ENCODE measurements around the gene LDB3.

The LDB3 gene

DNA sequence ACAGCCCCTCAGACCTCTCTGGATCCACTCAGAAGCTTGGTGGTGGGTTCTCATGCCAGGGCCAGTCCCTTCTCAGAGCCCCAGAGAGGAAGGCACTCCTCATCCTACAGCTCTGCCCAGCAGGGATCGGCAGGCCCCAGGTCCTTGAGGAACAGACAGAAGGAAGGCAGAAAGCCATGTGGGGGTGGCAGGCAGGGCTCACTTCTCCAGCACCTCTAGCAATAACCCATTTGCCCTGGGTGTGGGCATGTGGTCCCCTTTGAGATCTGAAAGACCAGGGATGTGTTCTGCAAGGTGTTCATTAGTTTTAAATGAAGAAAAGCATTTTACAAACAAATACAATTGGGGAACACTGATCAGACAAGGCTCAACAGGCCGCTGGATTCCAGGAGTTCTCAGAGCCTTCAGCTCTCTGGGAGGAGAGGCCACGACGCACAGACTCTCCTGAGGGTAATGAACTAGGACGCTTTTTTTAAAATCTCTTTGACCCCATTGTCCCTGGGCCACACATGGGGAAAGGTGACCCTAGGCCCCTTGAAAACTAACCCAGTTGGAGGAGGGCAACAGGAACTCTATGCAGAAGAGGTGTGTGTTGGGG, 40.6 kb downstream of the LDB3 start:
- DNase-seq = no peak
- Histone ChIP-seq H3K9me3 (no peaks in the 10 kb centered on the region), H3K27ac (peak overlapping the region; percentile 96 to 98), H3K36me3 (peaks cover 18 to 34% (median 23%) of the 10 kb centered on the region in 3 donors), H3K27me3 (no peaks in the 10 kb centered on the region), H3K4me1 (peaks cover 0 to 18% (median 11%) of the 10 kb centered on the region in 4 donors), H3K4me3 (no peak overlapping the region)
- TF ChIP-seq, protein P1, sequence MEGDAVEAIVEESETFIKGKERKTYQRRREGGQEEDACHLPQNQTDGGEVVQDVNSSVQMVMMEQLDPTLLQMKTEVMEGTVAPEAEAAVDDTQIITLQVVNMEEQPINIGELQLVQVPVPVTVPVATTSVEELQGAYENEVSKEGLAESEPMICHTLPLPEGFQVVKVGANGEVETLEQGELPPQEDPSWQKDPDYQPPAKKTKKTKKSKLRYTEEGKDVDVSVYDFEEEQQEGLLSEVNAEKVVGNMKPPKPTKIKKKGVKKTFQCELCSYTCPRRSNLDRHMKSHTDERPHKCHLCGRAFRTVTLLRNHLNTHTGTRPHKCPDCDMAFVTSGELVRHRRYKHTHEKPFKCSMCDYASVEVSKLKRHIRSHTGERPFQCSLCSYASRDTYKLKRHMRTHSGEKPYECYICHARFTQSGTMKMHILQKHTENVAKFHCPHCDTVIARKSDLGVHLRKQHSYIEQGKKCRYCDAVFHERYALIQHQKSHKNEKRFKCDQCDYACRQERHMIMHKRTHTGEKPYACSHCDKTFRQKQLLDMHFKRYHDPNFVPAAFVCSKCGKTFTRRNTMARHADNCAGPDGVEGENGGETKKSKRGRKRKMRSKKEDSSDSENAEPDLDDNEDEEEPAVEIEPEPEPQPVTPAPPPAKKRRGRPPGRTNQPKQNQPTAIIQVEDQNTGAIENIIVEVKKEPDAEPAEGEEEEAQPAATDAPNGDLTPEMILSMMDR (IDR thresholded peaks at IDR 0.05) = no peak
- intact Hi-C loops (cut with DNase I; ENCODE audit: low total_unique reads) = no loop called here

DNA sequence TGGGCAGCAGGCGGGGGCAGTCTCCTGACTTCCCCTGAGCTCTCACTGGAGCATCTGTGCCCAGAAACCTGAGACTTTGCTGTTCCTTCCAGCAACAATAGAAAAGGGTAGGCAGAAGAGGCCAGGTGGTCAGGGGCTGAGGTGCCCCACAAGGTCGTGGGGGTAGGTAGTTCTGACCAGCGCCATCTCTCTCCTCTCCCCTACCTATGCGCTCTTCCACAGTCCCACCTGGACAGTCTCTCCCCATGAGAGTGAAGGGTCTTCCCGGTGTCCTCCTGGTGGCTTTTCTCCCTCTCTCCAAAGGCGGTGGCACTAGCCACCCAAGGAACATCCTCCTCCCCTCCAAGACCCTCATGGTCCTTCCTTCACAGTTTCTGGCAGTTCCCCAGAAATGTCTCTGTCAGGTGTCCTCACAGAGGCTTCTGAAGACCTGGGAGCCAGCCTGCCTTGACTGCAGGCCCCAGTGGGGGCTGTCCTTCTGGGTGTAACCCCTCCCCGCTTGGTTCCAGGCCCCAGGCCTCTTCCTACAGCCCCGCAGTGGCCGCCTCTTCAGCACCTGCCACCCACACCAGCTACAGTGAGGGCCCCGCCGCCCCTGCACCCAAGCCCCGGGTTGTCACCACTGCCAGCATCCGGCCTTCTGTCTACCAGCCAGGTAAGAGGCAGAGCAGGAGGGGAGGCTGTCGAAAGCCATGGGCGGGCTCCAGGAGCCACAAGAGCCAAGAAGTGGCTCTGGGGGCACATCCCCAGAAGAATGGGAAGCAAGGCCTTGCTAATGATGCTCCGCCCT, 41.3 kb downstream of the LDB3 start:
- peaks cover 0 to 18% (median 11%) of the 10 kb centered on the region in 4 donors for H3K4me1 ChIP-seq
- H3K27ac ChIP-seq = peak overlapping the region; percentile 96 to 98
- H3K4me3 ChIP-seq = no peak overlapping the region
- TF ChIP-seq, protein P1 (IDR thresholded peaks at IDR 0.05) = no peak
- intact Hi-C loops (cut with DNase I; ENCODE audit: low total_unique reads) = loop anchor here (2.0 kb wide), 1 partner anchor 191 kb away; no protein-coding TSS in a partner anchor
- no peak for DNase-seq
- no peaks in the 10 kb centered on the region for H3K9me3 ChIP-seq
- H3K27me3 ChIP-seq = no peaks in the 10 kb centered on the region
- H3K36me3 ChIP-seq = peaks cover 18 to 34% (median 23%) of the 10 kb centered on the region in 3 donors

DNA sequence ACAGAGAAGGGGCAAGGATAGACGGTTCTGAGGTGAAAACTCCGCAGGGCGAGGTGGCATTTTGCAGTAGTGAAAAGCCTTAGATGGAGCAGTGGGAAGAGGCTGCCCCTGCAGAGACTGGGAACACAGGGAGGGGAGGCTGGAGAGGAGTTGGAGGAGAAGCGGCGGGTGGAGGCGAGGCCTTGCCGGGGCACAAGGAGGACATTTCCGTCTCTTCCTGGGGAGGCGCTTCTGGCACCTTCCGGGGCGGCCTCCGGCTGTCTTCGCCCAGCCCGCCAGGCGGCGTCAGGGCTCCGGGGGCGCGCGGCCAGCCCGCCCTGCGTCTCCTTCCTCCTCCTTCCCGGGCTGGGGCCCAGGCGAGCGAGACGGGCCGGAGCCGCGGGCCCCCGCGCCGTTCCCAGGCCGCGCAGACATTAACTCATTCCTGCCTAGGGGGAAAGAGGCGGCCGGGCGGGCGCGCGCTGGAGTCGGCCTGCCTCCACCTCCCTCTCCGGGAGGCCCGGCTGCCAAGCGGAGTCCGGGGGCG, 42.7 kb downstream of the LDB3 start:
- DNase-seq = peak; percentile 83 to 95
- H3K27ac ChIP-seq = peak overlapping the region; percentile 96 to 98
- TF ChIP-seq, protein P1 (IDR thresholded peaks at IDR 0.05) = peak; percentile 90 to 97
- peaks cover 0 to 18% (median 11%) of the 10 kb centered on the region in 4 donors for H3K4me1 ChIP-seq
- H3K9me3 ChIP-seq = no peaks in the 10 kb centered on the region
- peaks cover 17 to 39% (median 23%) of the 10 kb centered on the region in 3 donors for H3K36me3 ChIP-seq
- H3K4me3 ChIP-seq = peak overlapping the region; percentile 68 to 86
- no peaks in the 10 kb centered on the region for H3K27me3 ChIP-seq
- intact Hi-C loops (cut with DNase I; ENCODE audit: low total_unique reads) = loop anchor here (1.0 to 2.0 kb wide), 2 partner anchors 45 to 190 kb away; partner anchors contain the start of gene BMPR1A

DNA sequence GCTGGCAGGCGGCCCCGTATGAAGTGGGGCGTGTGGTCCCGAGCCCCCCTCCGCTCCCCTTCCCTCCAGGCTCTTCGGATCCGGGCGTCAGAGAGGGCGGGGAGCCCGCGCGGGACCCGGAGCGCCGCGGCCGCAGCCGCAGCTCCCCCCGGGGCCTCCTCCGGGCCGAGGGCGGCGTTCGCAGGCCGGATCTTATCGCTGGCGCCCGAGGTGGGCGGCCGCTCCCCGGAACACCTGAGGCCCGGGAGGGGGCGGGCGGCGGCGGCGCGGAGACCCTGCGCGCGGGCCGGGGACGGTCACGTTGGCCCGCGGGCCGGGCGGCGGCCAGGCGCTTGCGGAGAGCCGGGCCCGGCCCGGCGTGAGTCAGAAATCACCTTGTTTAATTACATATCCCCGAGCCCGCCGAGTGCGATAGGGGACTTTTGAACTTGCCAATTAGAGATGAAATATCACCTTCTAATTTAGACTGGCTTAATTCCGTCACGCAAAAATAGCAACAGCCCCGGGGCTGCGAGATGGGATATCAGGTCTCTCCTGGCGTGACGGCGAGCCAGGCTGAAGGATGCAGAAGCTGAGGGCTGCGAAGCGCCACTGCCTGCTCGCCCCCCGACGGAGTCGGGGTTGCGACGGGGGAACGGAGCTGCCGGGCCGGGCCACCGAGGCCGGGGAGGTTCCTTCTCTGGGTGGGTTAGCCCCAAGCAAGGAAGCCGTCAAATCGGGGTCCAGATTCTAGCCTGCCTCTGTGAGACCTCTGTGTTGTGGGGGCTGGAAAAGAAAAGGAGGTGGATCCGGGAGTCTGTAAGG, 43.4 kb downstream of the LDB3 start:
- peaks cover 0 to 18% (median 11%) of the 10 kb centered on the region in 4 donors for H3K4me1 ChIP-seq
- H3K36me3 ChIP-seq = peaks cover 15 to 32% (median 16%) of the 10 kb centered on the region in 3 donors
- H3K4me3 ChIP-seq = peak overlapping the region; percentile 68 to 86
- intact Hi-C loops (cut with DNase I; ENCODE audit: low total_unique reads) = loop anchor here (1.0 to 2.0 kb wide), 2 partner anchors 45 to 189 kb away; partner anchors contain the start of gene BMPR1A
- TF ChIP-seq, protein P1 (IDR thresholded peaks at IDR 0.05) = no peak
- no peaks in the 10 kb centered on the region for H3K9me3 ChIP-seq
- H3K27ac ChIP-seq = peak overlapping the region; percentile 96 to 98
- peak; percentile 52 to 74 for DNase-seq
- no peaks in the 10 kb centered on the region for H3K27me3 ChIP-seq

DNA sequence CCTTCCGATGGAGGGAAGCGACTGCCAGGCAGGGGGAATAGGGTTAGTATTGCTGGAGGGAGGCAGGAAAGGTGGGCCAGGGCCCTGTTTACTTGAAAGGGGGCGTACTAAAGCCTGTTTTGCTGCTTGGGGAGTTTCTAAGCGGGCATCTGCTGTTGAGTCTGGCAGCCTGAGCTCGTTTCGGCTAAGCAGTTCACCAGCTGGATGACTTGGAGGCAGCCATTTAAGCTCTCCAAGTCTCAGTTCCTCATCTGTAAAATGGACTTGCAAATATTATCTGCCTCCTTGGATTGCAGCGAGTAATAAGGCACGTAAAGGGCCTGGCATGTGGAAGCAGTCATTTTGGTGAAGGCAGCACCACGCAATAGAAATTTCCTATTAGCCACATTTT, 44.0 kb downstream of the LDB3 start:
- Histone ChIP-seq H3K36me3 (peaks cover 11 to 31% (median 11%) of the 10 kb centered on the region in 3 donors), H3K4me3 (peak overlapping the region; percentile 68 to 86), H3K9me3 (no peaks in the 10 kb centered on the region), H3K27me3 (no peaks in the 10 kb centered on the region), H3K27ac (peak overlapping the region; percentile 96 to 98), H3K4me1 (peaks cover 0 to 18% (median 11%) of the 10 kb centered on the region in 4 donors)
- no peak for DNase-seq
- intact Hi-C loops (cut with DNase I; ENCODE audit: low total_unique reads) = no loop called here
- TF ChIP-seq, protein P1 (IDR thresholded peaks at IDR 0.05) = no peak
